Measurements from ENCODE around the gene FIGNL1. TPM values are rescaled to one million over a fixed set of nuclear protein-coding genes. Genes with fewer than 3 reads are reported as not detected.

FIGNL1 gene
- total RNA-seq, 1 donor from 2014 or later = 3.3 TPM

DNA sequence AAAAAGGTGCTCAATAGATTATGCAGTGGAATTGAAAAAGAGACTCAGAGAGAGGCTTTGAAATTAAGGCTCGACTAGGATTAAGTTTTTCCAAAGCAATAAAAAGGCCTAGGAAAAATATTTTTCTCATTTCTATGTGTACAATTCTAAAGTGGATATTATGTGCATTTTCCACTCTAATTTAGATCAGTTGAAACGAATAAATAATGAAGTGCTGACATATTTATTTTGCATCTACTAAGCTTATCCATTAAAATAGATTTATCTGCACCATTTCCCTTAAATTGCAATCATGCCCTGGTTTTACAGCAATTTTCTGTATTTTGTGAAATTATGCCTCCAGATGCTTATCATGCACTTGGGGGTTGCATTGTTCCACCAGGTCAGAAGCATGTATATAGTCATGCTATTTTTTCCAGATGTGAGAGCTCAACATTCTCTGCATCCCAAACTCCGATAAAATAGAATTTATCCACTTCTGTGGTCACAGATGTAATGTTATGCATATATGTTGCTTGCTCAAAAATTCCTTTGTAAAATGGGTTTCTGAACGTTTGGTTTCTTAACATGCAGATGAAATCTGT is 18.3 kb downstream of the FIGNL1 start:
- DNase-seq (ENCODE audit: low spot score) (no peak), ATAC-seq (no peak)

DNA sequence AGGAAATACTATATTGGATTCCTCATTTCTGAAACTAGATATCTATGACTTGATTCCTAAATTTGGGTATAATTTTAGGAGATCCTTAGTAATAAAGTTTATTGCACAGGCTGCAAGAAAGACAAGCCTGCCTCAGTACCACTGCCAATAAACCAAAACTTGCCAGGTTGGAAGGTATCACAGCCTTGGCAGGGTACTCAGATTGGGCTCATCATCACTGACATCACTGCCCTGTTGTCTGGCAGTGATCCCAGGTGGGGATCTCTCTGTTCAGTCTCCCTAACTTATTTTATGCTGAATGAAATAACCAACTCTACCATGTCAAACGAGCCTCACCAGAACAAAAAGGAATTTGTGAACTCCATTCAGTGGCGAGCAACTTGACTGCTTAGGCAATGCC is 18.8 kb downstream of the FIGNL1 start:
- no peak for ATAC-seq
- no peak for DNase-seq (ENCODE audit: low spot score)

DNA sequence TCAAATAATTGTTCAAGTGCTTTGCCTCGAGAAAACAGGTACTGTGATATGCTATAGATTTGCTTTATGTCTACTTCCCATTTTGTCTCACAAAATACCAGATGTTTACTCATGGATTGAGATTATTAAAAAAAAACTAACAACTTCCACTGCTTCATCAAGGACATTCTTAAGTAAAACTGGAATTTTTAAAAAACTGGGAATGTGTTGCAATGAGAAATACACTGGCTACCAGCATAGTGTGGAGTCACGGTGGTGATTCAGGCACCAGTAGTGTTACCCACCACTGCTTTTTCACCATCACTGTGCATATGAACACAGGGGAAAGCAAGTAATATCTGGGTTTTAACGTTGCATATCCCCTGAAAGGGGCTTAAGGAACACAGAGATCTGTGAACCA is 21.2 kb downstream of the FIGNL1 start:
- DNase-seq (ENCODE audit: low spot score) (no peak), ATAC-seq (no peak)

DNA sequence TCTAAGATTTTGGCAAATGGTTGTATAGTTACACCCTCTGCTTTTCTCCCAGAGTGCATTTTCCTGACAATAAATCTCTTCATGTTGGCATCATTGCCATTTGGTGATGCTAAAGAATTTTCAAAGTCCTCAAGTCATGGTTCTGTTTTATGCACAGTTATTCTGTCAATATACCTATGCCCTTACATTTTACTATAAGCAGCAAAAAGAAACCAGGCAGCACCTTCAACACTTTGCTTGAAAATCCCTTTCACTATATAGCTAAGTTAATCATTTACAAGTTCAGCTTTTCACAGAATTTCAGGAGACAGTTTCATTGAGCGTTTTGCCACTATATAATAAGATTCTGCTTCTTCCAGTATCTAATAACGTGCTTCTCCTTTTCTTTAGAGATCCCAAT is 22.6 kb downstream of the FIGNL1 start:
- no peak for ATAC-seq
- no peak for DNase-seq (ENCODE audit: low spot score)

DNA sequence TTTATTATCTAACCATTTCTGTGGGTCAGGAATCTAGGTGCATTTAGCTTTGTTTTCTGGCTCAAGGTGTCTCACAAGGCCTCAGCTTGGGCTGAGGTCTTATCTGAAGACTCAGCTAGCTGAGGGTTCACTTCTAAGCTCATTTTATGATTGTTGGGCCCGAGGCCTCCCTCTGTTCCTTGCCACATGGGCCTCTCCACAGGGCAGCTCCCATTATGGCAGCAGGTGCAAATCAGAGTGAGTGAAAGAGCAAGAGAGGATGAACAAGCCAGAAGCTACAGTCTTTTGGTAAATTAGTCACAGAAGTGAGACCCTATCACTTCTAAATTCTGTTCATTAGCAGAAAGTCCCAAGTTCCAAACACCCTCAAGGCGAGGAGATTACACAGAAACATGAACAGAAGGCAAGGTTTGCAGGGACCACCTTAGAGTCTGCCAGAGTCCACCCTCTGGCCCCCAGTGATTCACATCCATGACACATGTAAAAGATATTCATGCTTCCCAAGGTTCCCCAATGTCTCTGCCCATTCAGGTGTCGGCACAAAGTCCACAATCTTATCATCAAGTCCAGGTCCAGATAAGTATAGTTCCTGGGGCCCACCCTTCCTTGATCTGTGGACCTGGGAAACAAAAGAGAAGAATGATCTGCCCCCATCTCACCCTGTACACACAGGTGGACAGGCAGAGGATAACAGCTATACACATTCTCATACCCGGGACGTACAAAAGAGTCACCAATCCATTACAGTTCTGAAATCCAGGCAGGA is 23.7 kb downstream of the FIGNL1 start:
- DNase-seq (ENCODE audit: low spot score) (no peak), ATAC-seq (no peak)

DNA sequence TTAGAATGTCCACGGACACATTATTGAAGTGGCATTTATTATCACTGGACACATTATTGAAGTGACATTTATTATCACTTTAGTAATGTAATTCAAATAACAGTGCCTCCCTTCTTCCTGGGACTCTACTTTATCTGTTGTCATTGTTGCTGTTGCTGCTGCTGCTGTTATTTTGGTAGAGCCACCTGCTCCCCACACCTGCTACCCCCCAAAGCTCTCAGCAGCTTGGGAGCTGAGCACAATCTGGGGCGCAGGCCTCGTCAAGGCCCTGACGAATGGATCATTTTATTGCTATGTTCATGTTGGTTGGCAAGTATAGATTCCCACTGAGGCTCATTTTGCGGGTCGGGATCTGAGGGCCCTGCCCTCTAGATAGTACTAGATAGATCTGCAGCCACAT is 24.8 kb downstream of the FIGNL1 start:
- no peak for ATAC-seq
- no peak for DNase-seq (ENCODE audit: low spot score)

DNA sequence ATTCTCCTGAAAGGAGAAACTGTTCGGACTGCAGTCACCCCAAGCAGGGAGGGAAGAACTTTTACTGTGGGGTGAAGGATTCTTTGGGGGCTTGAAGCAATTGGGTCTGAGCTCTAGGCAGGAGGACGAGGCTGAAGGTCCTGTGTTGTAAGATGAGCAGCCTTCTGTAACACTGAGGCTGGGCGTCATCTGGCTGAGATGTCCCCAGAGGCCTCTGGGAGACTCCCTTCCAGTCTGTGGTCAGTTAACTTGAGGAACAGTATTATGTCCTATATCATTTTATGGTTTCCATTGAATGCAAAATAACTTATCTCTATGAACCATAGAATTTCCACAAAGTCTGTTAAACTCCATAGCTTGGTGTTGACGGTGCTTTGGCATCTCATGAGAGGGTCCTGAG is 26.3 kb downstream of the FIGNL1 start:
- DNase-seq (ENCODE audit: low spot score) = no peak
- no peak for ATAC-seq

DNA sequence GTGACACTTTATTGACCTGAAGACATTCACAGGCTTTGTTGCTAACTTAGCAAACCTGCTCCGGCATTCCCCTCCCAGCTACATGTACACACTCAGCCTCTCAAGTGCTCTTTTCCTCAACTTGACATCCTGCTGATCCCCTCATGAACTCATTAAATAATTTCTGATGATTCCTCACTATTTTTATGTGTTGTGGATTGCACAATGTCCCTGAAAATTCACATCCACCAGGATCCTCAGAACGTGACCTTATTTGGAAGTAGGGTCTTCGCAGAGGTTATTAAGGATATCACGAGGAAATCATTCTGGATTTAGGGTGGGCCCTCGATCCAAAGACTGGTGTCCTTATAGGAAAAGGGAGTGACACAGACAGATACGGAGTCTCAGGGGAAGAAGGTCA is 27.3 kb downstream of the FIGNL1 start:
- no peak for ATAC-seq
- no peak for DNase-seq (ENCODE audit: low spot score)

DNA sequence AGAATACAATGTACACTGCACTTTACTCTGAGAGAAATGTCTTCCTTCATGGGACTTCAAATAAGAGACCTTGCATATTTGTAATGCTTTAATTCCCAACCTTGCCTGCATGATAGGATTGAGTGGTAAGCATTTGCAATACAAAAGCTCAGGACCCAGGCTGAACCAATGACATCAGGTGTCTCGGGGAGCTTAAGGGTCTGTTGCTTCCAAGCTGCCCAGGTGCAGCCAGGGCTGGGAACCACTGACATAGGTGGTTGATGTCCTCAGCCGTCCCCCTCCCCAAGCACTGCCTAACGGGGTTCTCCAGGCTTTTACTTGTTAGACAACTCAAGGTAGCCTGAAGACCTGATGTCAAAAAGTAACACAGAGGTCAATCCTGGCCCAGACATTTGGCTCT is 29.1 kb downstream of the FIGNL1 start:
- DNase-seq (ENCODE audit: low spot score) = no peak
- ATAC-seq = no peak

DNA sequence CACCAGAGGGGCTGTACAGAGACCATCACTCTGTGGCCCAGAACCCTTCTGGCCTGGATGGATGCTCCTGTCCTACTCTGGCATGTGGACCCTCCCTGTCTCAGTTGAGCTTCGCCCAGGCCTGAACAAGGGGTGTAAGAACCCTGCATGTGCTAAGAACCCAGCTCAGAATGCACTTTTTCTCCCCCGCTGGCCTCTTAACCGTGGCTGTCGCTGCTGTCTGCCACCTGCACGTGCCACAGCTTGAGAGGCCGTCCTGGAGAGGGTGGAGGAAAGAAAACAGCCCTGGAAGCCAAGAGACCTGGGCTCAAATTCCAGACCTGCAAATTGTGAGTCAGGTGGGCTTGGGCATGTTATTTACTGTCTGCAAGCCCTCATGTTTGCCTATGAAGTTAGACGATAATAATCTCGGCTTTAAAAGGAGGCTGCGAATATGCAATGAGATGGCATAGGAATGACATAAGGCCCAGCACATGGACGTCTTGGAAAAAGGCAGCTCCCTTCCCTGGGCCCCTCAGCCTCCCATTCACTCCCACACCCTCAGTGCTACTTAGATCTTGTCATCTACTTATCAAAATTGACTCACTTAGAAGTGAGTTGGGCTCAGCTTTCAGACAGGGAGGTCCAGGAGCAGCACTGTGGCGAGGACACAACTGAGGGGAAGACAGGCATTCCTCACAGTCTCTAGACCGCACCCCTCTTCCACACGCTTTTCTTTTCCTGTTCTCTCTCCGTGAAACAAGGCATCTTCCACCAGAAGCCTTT is 31.4 kb downstream of the FIGNL1 start:
- no peak for DNase-seq (ENCODE audit: low spot score)
- ATAC-seq = no peak

DNA sequence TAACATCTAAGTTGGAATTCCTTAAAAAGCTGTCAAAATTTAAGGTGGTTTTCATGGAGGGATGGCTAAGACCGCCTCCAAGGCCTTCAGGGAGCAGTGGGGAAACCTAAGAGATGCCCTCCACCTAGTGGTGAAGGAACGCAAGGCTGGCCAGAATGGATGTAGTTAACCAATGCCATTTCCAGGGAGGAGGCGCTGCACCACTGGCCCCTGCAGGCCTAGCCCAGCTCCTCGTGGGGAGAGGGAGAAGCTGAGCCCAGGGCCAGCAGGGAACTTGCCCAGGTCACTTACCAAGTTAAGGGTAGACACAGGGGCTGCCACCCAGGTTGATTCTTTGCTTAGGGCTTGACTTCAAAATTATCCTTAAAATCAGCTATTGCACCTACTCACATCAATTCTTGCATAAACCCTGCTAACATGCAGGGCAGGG is 32.0 kb downstream of the FIGNL1 start:
- ATAC-seq (peak; percentile 92), DNase-seq (ENCODE audit: low spot score) (peak; percentile 55)

DNA sequence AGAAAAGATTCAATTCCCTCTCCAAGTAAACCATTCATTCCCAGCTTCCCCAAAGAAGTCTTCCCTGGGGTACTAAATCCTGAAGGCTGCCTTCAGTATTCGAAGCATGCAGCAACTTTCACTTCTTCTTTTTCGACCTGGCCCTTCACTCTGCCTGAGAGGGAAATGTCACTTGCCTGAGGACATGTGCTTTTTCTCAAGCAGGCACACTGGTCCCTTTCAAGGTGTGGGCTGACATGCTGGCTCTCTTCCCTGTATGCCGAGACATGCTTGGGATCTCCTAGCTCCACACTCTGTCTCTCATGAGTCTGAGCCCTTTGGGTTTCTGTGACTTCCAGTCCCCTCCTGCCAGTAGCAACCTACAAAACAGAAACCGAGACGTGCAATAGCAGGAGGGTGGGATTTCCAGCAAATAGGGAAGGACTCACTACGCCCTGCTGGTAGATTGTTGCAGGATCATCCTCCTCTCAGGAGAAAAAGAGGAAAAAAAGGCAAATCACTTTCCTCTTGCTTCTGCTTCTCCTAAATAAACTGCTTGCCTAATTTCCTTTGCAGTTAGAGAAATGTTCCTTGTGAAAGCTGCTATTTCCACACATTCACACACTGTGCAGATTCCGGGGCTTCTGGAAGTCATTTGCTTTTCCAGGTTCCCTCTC is 33.5 kb downstream of the FIGNL1 start:
- DNase-seq (ENCODE audit: low spot score) (no peak), ATAC-seq (peak; percentile 45)

DNA sequence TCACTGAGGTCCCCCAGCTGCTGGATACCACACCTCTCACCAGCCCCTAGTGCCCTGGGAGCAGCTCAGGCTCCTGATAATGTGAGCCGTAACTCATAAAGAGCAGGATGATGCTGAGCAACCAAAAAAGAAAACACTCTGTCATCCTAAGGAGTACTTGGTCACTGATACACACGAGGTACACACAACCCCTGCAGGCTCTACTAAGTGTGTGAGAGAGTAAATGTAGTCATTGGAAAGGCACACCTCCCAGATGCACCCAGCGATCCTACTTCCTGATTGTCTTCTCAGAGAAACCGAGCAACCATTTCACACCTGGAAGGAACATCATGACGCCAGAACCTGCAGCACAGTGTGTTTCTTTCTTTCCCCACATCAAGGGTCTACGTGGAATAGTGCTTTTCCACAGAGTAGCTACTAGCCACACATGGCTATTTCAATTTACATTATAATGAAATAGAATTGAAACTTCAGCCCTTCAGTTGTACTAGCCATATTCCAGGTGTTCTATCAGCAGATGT is 34.2 kb downstream of the FIGNL1 start:
- DNase-seq (ENCODE audit: low spot score) (no peak), ATAC-seq (no peak)

DNA sequence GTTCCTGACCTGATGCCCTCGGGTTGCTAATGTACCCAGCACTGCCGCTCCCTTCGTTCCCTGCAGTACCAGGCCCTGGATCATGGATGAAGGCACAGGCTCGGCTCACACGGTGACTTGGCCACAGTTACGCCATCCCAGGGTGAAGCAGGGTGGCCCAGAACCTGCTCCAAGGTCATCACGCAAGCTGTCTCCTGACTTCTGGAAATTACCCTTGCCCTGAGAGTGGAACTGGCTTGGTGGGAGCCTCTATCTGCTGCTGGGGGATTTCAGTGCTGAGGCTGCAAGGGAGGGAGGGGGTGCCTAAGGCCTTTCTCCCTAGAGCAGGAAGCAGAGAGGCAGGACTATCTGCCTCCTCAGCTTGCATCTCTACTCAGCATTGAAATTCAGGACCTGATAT is 36.6 kb downstream of the FIGNL1 start:
- no peak for DNase-seq (ENCODE audit: low spot score)

DNA sequence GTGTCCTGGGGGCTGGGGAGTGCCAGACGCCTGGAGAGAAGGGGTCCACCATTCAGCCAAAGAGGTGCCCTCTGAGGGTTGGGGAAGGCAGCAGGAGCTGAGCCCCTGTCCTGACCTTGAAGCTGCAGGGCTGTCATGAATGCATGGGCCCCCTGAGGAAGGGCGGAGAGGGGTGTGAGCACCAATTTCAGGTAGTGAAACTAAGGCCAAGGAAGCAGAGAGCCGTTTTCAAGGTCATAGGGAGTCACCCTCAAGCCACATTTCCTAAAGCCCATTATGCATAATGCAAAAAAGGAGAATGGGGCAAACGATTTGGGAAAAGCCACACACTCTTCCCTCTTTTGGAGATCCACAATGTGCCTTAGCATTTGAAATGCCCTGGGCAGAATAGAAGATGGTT is 37.2 kb downstream of the FIGNL1 start:
- no peak for ATAC-seq
- no peak for DNase-seq (ENCODE audit: low spot score)

More for the DNA sequence above, 36.6 kb downstream of the FIGNL1 start:
- no peak for ATAC-seq

DNA sequence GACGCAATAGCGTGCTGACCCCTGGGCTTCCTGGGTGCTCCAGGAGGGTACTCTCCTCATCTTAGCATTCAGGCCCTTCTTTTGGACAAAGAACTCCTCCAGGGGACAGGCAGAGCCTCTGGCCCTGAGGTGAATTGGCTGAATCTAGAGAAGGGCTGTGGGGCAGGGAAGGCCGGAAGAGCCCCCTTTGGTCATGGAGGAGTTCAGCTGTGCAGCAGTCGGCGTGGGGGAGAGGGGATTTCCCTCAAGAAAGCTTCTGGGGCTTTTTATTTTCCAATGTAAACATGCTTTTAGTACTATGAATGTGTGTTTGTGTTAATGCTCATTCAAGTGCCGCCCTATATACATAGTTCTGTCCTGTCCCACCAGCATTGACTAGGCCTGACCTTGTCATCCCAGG is 38.8 kb downstream of the FIGNL1 start:
- DNase-seq (ENCODE audit: low spot score) (no peak), ATAC-seq (no peak)

DNA sequence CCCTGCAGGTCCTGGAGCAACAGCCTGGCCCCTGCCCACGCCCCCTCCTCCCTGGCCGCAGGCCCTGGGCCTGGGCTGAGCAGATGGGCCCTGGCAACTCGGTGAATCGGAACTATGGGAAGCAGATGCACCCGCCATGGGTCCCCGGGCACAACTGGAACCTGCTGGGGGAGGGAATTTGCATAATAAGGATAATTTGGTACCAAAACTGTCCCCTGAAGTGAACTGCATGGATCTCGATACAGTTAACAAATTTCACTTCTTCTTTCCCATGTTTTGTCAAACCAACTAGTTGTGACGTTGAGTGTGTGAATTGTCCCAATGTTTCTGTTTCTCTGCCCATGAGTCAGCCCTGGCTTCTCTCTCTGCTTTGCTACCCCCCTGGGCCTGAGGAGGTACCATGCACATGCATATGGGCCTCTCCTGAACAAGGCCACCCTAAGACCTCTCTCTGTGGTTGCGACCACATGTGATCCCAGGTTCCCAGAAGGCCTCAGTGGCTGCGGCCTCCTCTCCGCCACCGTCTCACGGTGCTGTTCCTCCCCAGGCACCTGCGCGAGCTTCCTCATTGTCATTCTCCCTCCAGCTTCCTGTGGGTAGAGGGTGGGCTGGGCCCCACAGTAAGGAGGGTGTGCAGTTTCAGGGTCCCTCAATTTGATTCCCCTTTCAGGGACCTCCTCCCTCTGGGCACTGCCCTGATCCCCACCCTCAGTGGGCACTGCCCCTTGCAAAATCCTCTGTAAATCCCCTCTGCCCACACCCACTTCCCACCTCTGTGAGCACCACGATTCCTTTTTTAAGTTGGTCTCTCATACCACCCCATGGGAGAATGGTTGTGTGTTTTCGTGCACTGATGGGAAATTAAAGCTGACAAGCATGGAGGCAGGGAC is 40.0 kb downstream of the FIGNL1 start:
- DNase-seq (ENCODE audit: low spot score) (no peak), ATAC-seq (peak; percentile 20)

DNA sequence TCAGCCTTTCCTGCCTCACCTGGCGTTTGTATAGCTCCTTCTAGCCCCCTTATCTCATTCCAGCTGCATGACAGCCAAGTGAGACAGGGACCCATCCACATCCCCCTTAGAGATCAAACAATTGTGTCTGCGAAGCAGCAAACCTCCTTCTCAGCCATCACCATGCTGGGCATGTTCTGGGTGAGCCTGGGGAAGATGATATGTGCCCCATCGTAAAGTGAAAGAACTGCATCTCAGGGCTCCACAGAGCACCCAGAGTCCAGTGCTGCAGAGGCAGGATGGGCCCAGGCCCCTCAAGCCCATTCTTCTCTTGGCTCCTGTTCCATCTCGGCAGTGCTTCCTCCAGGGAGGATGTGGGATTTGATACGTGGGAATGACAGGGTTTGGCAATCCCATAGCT is 43.2 kb downstream of the FIGNL1 start:
- no peak for ATAC-seq
- no peak for DNase-seq (ENCODE audit: low spot score)

DNA sequence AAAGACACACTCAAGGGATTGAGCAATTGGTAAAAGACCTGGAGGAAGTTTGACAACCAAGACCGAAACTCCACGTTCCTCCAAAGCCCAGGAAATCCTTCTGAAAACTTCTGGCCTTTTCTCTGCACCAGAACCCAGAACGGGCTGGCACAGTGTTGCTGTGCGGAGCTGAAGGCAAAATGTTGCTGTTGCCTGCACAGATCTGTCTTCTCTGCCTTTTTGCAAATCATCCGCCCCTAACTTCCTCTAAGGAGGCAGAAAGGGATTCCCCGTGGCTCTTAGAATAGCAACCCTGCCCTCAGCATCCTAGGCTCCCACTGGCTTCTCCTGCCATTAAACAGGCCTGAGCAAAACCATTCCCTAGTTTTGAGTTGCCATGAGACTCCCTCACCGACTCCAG is 44.9 kb downstream of the FIGNL1 start:
- DNase-seq (ENCODE audit: low spot score) (no peak), ATAC-seq (no peak)

DNA sequence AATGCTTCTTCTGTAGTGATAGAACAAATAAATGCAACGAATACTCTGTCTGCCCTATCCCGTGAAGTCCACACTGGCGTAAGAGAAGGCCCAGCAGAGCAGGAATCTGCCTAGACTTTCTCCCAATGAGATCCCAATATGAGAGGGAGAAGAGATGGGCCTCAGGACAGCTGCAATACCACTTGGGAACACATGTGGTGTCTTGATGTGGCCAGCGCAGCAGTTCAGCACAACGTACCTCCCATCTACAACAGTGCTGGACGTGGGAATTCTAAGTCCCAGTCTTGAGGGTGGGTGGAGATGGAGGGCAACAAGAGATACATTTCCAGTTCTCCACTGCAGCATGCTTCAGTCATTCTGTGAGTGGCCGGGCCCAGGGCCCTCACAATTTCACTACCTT is 45.8 kb downstream of the FIGNL1 start:
- ATAC-seq (no peak), DNase-seq (ENCODE audit: low spot score) (no peak)

Data from left lobe of liver (tissue), 2 donors.